Memory B cell (primary cell): ENCODE results near the gene TMEM178B.
A peak's percentile ranks its signal among the peaks of the same experiment; 100 is the strongest.
"Not testable (repeated sequence)": the region's sequence is repeated elsewhere in the genome, so short reads cannot be mapped to it uniquely, and the experiment has no call there.

Experiments
- ATAC-seq: fragments of 150-1000 bp; cut with Tn5 transposase; 2 replicates; pipeline ENCODE4 v1.10.0; 2021; ENCODE audit warnings: low read depth, mild to moderate bottlenecking, moderate library complexity
- DNase-seq, 2 donors: peaks; one replicate each; pipeline ENCODE4 v3.0.0; 2022; ENCODE audit warnings: low spot score in 2 of 2
- H3K27ac Mint-ChIP-seq: one replicate; pipeline ENCODE4 v1.8.0; 2022; ENCODE audit warnings: mild to moderate bottlenecking, moderate library complexity, mixed read lengths
- H3K27me3 Mint-ChIP-seq: one replicate; pipeline ENCODE4 v1.8.0; 2022; ENCODE audit warnings: mixed read lengths
- H3K36me3 Mint-ChIP-seq: one replicate; pipeline ENCODE4 v1.8.0; 2022; ENCODE audit warnings: mild to moderate bottlenecking, mixed read lengths
- H3K4me1 Mint-ChIP-seq: one replicate; pipeline ENCODE4 v1.8.0; 2022; ENCODE audit warnings: mixed read lengths
- H3K4me3 Mint-ChIP-seq: one replicate; pipeline ENCODE4 v1.8.0; 2022; ENCODE audit warnings: mild to moderate bottlenecking, moderate library complexity, mixed read lengths
- H3K9me3 Mint-ChIP-seq: one replicate; pipeline ENCODE4 v1.8.0; 2022; ENCODE audit warnings: mixed read lengths

Gene TMEM178B

DNA sequence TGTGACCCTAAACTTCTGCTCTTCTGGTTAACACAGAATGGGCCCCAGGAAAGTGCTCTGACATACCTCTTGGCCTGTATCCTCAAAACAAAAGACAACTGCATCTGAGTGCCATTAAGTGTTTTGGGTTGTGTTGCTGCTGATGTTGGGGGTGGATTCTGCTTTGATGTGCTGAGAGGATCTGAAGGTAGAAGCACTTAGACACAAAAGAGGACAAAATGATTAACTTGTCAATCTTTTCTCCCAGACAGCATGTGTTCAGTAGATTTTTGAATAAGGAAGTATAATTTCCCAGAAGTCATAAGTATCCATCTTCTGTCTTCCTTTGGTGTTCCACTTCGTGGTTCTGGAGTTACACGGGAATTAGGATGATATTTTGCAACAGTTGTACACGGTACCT, 16.1 kb upstream of the TMEM178B start:
- H3K27ac Mint-ChIP-seq: no peak overlapping the region
- H3K36me3 Mint-ChIP-seq: no peaks in the 10 kb centered on the region
- peaks cover 3% of the 10 kb centered on the region for H3K9me3 Mint-ChIP-seq
- no peak overlapping the region for H3K4me3 Mint-ChIP-seq
- peaks cover 6% of the 10 kb centered on the region for H3K27me3 Mint-ChIP-seq
- DNase-seq (no peak), ATAC-seq (no peak)
- H3K4me1 Mint-ChIP-seq: peaks cover 2% of the 10 kb centered on the region

DNA sequence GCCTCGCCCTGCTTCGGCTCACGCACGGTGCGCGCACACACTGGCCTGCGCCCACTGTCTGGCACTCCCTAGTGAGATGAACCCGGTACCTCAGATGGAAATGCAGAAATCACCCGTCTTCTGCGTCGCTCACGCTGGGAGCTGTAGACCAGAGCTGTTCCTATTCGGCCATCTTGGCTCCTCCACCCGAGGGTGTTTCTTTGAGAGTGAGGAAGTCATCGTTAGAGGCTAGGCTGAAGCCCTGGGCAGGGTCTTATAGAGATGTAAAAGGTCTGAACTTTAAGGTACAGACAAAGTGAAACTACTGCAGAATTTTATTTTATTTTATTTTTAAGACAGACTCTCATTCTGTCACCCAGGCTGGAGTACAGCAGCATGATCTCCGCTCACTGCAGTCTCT, 6.0 kb upstream of the TMEM178B start:
- peaks cover 18% of the 10 kb centered on the region for H3K27me3 Mint-ChIP-seq

DNA sequence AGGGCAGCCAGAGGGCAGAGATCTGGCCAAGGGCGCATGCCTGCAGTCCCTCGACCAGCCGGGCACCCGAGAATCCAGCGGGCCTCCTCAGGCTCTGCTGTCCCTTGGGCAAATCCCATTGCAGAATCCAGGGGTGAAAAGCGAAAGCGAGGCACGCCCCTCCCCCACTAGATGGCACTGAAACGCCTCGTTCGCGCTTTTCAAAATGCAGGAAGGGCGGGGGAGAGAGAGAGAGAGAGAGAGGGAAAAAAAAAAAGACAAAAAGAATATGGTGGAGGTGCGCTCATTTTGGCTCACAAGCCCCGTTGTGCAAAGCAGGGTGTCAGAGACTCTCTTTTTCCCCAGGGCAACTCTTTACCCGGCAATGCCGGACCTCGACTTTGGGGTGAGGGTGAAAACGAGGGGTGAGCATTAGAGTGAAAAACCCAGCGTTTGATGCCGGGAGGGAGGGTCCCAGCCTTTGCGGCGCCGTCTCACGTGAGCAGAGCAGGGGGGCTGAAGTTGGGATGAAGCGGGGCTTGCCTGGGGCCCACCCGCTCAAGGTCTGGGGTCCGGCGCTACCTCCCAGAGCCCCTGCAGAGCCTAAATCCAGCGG, 2.5 kb upstream of the TMEM178B start:
- Mint-ChIP-seq H3K36me3 (no peaks in the 10 kb centered on the region), H3K27ac (peak overlapping the region; percentile 77), H3K4me3 (peak overlapping the region; percentile 70), H3K4me1 (peaks cover 12% of the 10 kb centered on the region), H3K9me3 (no peaks in the 10 kb centered on the region), H3K27me3 (peaks cover 25% of the 10 kb centered on the region)
- DNase-seq (peak; percentile 8 to 17), ATAC-seq (peak; percentile 14)

More for the DNA sequence above, 6.0 kb upstream of the TMEM178B start:
- not testable (repeated sequence) for H3K9me3 Mint-ChIP-seq, DNase-seq, ATAC-seq, H3K4me3 Mint-ChIP-seq, H3K36me3 Mint-ChIP-seq, H3K27ac Mint-ChIP-seq
- H3K4me1 Mint-ChIP-seq: peaks cover 10% of the 10 kb centered on the region

DNA sequence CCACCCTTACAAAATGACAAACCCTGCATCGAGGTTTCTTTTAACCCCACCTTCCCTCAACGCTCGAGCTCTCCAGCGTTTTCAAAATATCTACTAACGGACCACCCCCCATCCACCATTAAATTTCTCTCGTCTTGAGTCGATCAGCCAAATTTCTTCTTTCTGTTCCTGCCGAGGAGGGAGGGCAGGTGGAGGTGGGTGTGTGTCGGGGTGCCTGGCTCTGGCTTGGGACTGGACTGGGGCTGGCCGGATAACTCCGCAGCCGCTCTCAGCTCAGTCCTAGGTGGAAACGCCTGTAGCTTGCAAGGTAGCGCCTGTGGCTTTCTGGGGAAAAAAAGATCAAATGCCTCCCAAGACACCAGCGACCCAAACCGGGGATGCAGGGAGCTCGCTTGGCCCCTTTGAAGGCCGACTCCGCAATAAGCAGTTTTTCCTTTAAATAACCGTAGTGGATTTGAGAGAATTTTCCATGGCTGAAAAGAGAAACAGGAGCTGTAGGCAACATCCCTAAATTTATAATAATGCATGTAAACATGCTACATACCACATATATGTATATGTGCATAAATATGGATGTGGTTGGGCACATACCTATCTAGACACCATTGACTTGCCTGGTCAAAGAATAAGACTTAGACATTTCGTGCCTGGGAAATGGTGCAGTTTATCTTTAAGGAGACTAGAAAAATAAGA, 1.9 kb upstream of the TMEM178B start:
- H3K27me3 Mint-ChIP-seq: peaks cover 25% of the 10 kb centered on the region
- H3K9me3 Mint-ChIP-seq: no peaks in the 10 kb centered on the region
- H3K27ac Mint-ChIP-seq: no peak overlapping the region

DNA sequence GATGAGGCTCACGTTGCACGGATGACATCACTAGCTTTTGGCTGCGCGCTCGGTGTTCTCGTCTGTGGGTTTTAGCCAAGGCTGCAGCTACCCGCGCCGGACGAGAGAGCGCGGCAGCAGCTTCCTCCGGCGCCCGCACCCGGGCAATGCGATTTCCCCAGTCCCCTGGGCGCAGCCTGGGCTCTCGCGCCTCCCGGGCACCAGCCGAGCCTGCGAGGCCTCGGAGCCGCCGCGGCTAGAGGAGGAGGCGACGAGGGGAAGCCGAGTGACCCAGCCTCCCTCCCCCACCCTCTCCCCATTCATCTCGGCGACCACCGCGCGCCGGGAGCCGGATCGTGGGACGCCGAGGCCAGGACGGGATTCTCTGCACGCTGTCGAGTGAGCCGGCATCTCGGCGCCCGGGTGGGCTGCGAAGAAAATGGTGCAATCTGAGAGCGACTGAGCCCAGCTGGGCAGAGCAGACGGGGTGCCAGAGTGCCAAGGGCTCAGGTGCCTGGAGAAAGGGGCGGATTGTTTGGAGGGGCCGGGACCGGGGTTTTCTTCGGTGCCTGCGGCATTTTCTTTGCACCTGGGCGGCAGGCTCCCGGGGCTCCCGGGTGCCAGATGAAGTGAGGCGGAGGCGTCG, 1.2 kb upstream of the TMEM178B start:
- H3K27me3 Mint-ChIP-seq: peaks cover 25% of the 10 kb centered on the region
- peak; percentile 9 to 15 for DNase-seq
- H3K4me3 Mint-ChIP-seq: peak overlapping the region; percentile 70
- peak; percentile 58 for ATAC-seq
- H3K36me3 Mint-ChIP-seq: no peaks in the 10 kb centered on the region
- H3K4me1 Mint-ChIP-seq: peaks cover 12% of the 10 kb centered on the region
- H3K9me3 Mint-ChIP-seq: no peaks in the 10 kb centered on the region
- no peak overlapping the region for H3K27ac Mint-ChIP-seq

More for the DNA sequence above, 1.9 kb upstream of the TMEM178B start:
- no peak for ATAC-seq
- Mint-ChIP-seq H3K4me1 (peaks cover 12% of the 10 kb centered on the region), H3K36me3 (no peaks in the 10 kb centered on the region), H3K4me3 (peak overlapping the region; percentile 70)
- DNase-seq: no peak

DNA sequence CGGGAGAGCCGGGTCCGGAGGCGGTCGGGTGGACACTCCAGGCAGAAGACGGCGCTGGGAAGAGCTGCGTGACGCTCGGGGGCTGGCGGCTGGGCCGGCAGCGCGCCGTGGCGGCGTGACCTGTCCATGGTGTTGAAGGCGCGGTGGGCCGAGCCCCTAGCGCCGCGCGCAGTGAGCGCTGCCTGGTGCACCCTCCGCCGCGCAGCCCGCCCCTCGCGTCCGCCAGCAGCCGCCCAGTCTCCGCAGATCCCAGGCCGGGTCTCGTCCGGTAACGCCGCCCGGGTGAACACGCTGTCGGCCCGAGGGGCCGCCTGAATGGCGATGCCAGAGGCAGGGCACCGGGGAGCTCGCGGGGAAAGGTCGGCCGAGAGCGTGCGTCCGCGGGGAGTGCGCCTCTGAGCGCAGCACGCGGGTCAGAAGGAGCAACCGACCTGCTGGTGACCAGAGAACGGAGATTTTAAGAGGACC, 657 bp upstream of the TMEM178B start:
- no peak for DNase-seq
- peak overlapping the region; percentile 70 for H3K4me3 Mint-ChIP-seq
- no peaks in the 10 kb centered on the region for H3K36me3 Mint-ChIP-seq
- H3K4me1 Mint-ChIP-seq: peaks cover 12% of the 10 kb centered on the region
- H3K27me3 Mint-ChIP-seq: peaks cover 25% of the 10 kb centered on the region
- no peaks in the 10 kb centered on the region for H3K9me3 Mint-ChIP-seq
- no peak overlapping the region for H3K27ac Mint-ChIP-seq
- ATAC-seq: peak; percentile 39

DNA sequence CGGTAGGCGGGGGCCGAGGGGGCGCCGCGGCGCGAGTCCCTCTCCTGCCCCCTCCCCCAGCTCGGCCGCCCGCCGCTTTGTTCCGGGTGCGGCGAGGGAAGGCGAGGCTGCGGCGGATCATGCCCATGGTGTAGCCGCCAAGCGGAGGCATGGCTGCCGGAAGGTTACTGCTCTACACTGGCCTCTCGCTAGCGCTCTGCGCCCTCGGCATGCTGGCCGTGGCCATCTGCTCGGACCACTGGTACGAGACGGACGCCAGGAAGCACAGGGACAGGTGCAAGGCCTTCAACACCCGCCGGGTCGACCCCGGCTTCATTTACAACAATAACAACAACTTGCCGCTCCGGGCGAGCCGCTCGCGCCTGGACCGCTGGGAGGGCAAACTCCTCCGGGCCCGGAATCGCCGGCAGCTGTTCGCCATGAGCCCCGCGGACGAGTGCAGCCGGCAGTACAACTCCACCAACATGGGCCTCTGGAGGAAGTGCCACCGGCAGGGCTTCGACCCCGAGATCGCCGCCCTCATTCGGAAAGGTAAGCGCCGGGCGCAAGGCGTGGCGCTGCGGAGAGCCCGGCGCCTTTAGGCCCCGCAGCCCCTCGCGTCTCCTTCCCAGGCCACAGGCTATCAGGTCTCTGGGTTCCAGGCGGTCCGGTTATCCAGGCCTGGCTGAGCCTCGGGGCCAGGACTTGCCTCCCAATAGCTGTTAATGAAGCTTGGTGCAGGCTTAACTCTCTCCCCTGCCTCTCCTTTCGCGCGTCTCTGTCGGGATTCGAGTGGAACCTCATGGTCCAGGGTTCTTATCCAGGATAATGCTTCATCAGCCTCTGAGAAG, 513 bp downstream of the TMEM178B start:
- Mint-ChIP-seq H3K9me3 (no peaks in the 10 kb centered on the region), H3K27me3 (peaks cover 20% of the 10 kb centered on the region), H3K4me3 (peak overlapping the region; percentile 77), H3K4me1 (peaks cover 12% of the 10 kb centered on the region), H3K27ac (no peak overlapping the region), H3K36me3 (no peaks in the 10 kb centered on the region)
- peak in 1 of 2 donors; percentile 16 for DNase-seq
- peak; percentile 26 for ATAC-seq

DNA sequence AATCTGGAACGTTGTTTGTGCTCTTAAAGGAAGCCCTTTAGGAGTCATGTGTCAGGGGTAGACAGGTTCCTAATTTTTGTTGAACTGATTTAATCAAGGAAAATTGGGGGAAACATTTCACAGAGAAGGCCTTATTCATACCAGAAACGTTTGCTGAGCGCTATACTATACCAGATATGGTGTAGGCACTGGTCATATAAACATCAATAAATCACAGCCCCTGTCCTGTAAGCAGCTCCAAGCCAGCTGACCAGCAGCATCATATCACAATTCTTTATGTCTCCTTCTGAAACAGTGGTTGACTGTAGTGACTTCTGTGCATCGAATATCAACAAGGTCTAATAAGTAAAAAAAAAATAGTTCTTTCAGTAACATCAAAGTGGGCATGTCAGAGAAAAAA, 1.1 kb downstream of the TMEM178B start:
- Mint-ChIP-seq H3K27ac (no peak overlapping the region), H3K36me3 (no peaks in the 10 kb centered on the region), H3K9me3 (no peaks in the 10 kb centered on the region), H3K4me1 (peaks cover 12% of the 10 kb centered on the region), H3K27me3 (peaks cover 17% of the 10 kb centered on the region), H3K4me3 (peak overlapping the region; percentile 77)
- DNase-seq: no peak
- ATAC-seq: no peak

DNA sequence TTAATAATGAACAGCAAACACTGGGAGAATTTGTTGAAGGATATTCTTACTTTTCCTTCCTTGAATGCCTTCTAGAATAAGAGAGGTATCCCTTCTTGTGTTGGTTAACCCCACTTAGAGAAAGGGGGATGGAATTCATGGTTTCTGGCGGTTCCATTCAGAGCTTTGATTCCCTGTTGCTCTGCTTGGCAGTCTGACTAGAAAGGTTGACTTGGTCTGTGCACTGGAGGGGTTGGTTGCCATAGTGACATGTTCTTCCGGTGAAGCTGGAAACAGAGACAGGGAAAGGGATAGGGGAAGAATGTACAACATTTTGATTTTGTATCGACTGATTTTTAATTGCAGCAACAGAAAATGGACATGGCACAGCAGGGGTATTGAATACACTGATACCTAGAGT, 2.5 kb downstream of the TMEM178B start:
- Mint-ChIP-seq H3K27ac (no peak overlapping the region), H3K4me1 (peaks cover 8% of the 10 kb centered on the region), H3K27me3 (peaks cover 12% of the 10 kb centered on the region), H3K9me3 (no peaks in the 10 kb centered on the region), H3K4me3 (no peak overlapping the region), H3K36me3 (no peaks in the 10 kb centered on the region)
- no peak for DNase-seq
- ATAC-seq: no peak

DNA sequence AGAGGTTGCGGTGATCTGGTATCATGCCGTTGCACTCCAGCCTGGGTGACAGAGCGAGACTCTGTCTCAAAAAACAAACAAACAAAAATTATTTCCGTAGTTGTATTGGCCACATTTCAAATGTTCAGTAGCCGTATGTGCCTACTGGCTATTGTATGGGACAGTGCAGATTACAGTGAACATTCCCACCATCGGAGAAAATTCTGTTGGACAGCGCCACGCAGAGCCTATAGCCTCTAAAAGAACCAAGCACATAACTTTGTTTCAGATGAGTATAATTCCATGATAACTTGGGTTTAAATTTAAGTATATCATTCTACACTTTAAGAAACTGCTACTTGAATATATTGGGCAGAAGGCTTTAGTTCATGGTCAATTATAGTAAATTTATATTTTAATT, 5.4 kb downstream of the TMEM178B start:
- Mint-ChIP-seq H3K4me1 (peaks cover 2% of the 10 kb centered on the region), H3K4me3 (no peak overlapping the region)

DNA sequence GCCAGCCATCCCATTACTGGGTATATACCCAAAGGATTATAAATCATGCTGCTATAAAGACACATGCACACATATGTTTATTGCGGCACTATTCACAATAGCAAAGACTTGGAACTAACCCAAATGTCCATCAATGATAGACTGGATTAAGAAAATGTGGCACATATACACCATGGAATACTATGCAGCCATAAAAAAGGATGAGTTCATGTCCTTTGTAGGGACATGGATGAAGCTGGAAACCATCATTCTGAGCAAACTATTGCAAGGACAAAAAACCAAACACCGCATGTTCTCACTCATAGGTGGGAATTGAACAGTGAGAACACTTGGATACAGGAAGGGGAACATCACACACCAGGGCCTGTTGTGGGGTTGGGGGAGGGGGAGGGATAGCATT, 15.6 kb downstream of the TMEM178B start:
- not testable (repeated sequence) for ATAC-seq, H3K27ac Mint-ChIP-seq, H3K4me3 Mint-ChIP-seq, DNase-seq, H3K4me1 Mint-ChIP-seq, H3K27me3 Mint-ChIP-seq, H3K36me3 Mint-ChIP-seq, H3K9me3 Mint-ChIP-seq

More for the DNA sequence above, 5.4 kb downstream of the TMEM178B start:
- Mint-ChIP-seq H3K9me3 (no peaks in the 10 kb centered on the region), H3K36me3 (no peaks in the 10 kb centered on the region), H3K27ac (no peak overlapping the region), H3K27me3 (peaks cover 12% of the 10 kb centered on the region)
- DNase-seq (no peak), ATAC-seq (no peak)

DNA sequence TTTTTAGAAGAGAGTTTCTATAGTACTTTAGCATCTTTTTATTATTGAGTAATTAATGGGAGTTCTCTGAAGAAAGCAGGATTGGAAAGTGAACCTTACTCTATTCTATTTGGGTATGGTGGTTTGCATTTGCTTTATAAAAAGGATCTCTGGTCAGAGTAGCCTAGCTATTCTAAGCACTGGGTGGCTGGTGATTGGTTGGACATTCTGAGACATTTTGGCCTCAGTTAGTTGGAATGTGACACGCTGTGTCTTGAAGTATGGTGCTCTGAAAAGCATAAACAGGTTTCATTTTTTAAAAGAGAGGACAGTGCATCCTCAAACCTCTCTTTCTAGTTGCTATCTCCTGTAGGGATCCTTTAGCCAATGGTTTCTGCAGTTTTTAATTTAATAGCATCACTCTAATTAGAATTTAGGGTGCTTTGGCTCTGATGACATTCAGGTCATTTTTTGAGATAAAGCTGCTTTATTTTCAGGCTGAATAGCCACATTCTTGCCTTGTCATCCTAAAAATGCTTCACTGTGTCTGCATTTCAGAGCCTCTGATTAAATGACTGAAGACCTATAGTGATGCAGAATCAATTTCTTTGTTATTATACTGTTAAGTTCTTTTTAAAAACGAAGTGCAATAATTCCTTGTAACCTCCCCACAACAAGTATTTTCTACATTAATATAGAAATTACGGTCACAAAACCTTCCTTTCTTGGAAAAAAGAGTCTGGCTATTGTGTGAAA, 20.6 kb downstream of the TMEM178B start:
- no peak overlapping the region for H3K27ac Mint-ChIP-seq
- H3K4me3 Mint-ChIP-seq: no peak overlapping the region
- DNase-seq: no peak
- no peak for ATAC-seq
- no peaks in the 10 kb centered on the region for H3K9me3 Mint-ChIP-seq
- H3K4me1 Mint-ChIP-seq: no peaks in the 10 kb centered on the region
- H3K36me3 Mint-ChIP-seq: no peaks in the 10 kb centered on the region
- H3K27me3 Mint-ChIP-seq: peaks cover 2% of the 10 kb centered on the region

DNA sequence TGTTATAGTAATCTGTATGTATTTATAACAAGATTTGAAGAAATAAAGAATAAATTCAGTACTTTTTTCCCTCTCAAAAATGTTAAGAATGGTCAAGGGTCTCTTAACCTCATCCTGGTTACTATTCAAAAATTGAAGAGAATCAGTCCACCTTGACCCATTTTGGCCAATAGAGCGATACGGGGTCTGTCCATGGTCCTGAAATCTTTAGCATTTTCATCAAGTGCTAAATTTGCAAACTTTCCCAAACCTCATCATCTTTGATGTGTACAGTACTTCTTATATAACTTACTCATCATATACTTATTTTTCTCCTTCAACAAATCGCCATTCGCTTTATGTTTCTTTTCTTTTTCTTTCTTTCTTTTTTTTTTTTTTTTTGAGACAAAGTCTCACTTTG, 23.6 kb downstream of the TMEM178B start:
- H3K27me3 Mint-ChIP-seq: peaks cover 2% of the 10 kb centered on the region
- DNase-seq (no peak), ATAC-seq (no peak)
- no peak overlapping the region for H3K4me3 Mint-ChIP-seq
- no peak overlapping the region for H3K27ac Mint-ChIP-seq
- H3K36me3 Mint-ChIP-seq: no peaks in the 10 kb centered on the region
- no peaks in the 10 kb centered on the region for H3K9me3 Mint-ChIP-seq
- H3K4me1 Mint-ChIP-seq: no peaks in the 10 kb centered on the region
